ENCODE results near the gene PEX7. TPM values are rescaled to one million over a fixed set of nuclear protein-coding genes. Genes with fewer than 3 reads are reported as not detected.

Gene PEX7
- total RNA-seq, 1 experiment from 2014 or later: 8.1 TPM

DNA sequence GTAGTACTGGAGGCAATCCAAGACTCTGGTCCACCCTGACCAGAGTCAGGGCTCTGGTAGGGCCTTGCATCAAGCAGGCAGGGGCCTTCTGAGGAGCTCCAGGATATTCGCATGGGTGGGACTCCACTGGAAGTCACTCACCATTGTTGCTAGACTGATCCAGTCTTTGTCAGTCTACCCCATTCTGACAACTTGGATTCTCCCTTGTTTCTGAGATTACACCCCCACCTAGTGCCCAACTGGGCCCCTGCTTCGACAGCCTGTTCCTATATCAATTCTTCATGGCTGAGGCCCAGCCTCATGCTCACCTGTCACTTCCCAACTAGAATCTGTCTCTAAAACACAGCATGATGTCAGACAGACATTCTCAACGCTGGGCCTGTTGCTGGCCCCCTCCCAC lies 104.9 kb downstream of the PEX7 start:
- DNase-seq (ENCODE audit: low read depth, low spot score) (peak; percentile 7), ATAC-seq (peak; percentile 85)
- no peak overlapping the region for H3K4me3 ChIP-seq (replicated peaks in 1 of 2; ENCODE audit: low read depth in 1 of 2, low read length in 2 of 2)
- no peaks in the 10 kb centered on the region for H4K20me1 ChIP-seq (ENCODE audit: insufficient read depth)
- H3K4me1 ChIP-seq (ENCODE audit: control insufficient read depth in 1 of 2, insufficient read depth in 2 of 2, low read length in 2 of 2): no peaks in the 10 kb centered on the region
- no peak overlapping the region for H3K4me2 ChIP-seq (ENCODE audit: low read length)
- no peak overlapping the region for H2AFZ ChIP-seq (ENCODE audit: low read depth, low read length, poor library complexity, severe bottlenecking)
- intact Hi-C loops (cut with micrococcal nuclease): loop anchor here (1.0 to 5.0 kb wide), 2 partner anchors 283 to 345 kb away; no protein-coding TSS in a partner anchor
- RAD21 ChIA-PET (ENCODE audit: low non-redundant PET in 1 of 2, low total read pairs in 2 of 2, uncharacterized antibody in 2 of 2, unreplicated experiment in 2 of 2): no interaction called here
- H3K79me2 ChIP-seq (ENCODE audit: insufficient read depth, low read length): no peaks in the 10 kb centered on the region
- peak; percentile 66 for TF ChIP-seq RAD21 (IDR thresholded peaks at IDR 0.05; ENCODE audit: low read depth)
- TF ChIP-seq POLR2AphosphoS5 (IDR thresholded peaks at IDR 0.05; ENCODE audit: low read depth, low read length): no peak
- TF ChIP-seq ELF1 (IDR thresholded peaks at IDR 0.05; ENCODE audit: borderline replicate concordance, low read depth): no peak
- TF ChIP-seq, protein P1, sequence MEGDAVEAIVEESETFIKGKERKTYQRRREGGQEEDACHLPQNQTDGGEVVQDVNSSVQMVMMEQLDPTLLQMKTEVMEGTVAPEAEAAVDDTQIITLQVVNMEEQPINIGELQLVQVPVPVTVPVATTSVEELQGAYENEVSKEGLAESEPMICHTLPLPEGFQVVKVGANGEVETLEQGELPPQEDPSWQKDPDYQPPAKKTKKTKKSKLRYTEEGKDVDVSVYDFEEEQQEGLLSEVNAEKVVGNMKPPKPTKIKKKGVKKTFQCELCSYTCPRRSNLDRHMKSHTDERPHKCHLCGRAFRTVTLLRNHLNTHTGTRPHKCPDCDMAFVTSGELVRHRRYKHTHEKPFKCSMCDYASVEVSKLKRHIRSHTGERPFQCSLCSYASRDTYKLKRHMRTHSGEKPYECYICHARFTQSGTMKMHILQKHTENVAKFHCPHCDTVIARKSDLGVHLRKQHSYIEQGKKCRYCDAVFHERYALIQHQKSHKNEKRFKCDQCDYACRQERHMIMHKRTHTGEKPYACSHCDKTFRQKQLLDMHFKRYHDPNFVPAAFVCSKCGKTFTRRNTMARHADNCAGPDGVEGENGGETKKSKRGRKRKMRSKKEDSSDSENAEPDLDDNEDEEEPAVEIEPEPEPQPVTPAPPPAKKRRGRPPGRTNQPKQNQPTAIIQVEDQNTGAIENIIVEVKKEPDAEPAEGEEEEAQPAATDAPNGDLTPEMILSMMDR (IDR thresholded peaks at IDR 0.05 in 2 of 3, conservative IDR thresholded peaks at IDR 0.05 in 1 of 3; ENCODE audit: borderline replicate concordance in 1 of 3, insufficient read depth in 1 of 3, low read depth in 2 of 3, low read length in 2 of 3): peak; percentile 41 to 51 (median 43); a peak in 5 of 6 replicates
- TF ChIP-seq CBX3 (IDR thresholded peaks at IDR 0.05; ENCODE audit: low read depth): no peak
- H3K9me3 ChIP-seq (ENCODE audit: control insufficient read depth in 1 of 2, insufficient read depth in 1 of 2, low read depth in 1 of 2, low read length in 2 of 2): no peaks in the 10 kb centered on the region
- CTCF ChIA-PET: no interaction called here
- H3K36me3 ChIP-seq (ENCODE audit: control insufficient read depth in 1 of 2, insufficient read depth in 2 of 2, low read length in 2 of 2): no peaks in the 10 kb centered on the region
- H3K27ac ChIP-seq (ENCODE audit: low read depth, low read length): no peak overlapping the region
- POLR2A ChIA-PET: no interaction called here
- no peaks in the 10 kb centered on the region for H3K9me2 ChIP-seq (ENCODE audit: insufficient read depth)
- no TSS peak for BruUV-seq (replicated peaks)
- H3K9ac ChIP-seq (ENCODE audit: low read length): no peak overlapping the region
- H3K27me3 ChIP-seq (ENCODE audit: insufficient read depth, low read length): no peaks in the 10 kb centered on the region

DNA sequence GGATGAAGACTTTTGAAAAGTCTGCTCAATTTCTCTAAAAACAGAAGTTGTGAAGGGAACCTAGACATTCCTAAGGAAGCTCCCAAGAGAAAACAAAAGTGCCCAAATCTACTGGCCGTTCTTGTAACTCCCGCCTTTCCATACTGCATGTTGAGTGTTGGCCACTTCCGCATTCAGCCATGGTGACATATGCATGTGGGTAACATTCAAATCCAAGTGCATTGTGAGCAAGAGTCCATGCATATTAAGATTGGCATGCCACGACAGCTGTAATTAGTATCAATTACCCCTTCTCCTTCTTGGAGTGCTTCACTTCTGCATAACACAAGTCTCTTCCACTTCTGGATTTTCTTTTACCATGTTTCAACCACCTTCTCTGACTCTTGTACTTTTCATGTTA lies 108.1 kb downstream of the PEX7 start:
- Histone ChIP-seq H4K20me1 (ENCODE audit: insufficient read depth) (no peaks in the 10 kb centered on the region), H3K36me3 (ENCODE audit: control insufficient read depth in 1 of 2, insufficient read depth in 2 of 2, low read length in 2 of 2) (no peaks in the 10 kb centered on the region), H3K79me2 (ENCODE audit: insufficient read depth, low read length) (no peaks in the 10 kb centered on the region), H3K9ac (ENCODE audit: low read length) (no peak overlapping the region), H3K4me1 (ENCODE audit: control insufficient read depth in 1 of 2, insufficient read depth in 2 of 2, low read length in 2 of 2) (no peaks in the 10 kb centered on the region), H3K27ac (ENCODE audit: low read depth, low read length) (no peak overlapping the region), H3K4me2 (ENCODE audit: low read length) (no peak overlapping the region), H3K4me3 (replicated peaks in 1 of 2; ENCODE audit: low read depth in 1 of 2, low read length in 2 of 2) (no peak overlapping the region), H3K27me3 (ENCODE audit: insufficient read depth, low read length) (no peaks in the 10 kb centered on the region), H3K9me3 (ENCODE audit: control insufficient read depth in 1 of 2, insufficient read depth in 1 of 2, low read depth in 1 of 2, low read length in 2 of 2) (no peaks in the 10 kb centered on the region), H3K9me2 (ENCODE audit: insufficient read depth) (no peaks in the 10 kb centered on the region), H2AFZ (ENCODE audit: low read depth, low read length, poor library complexity, severe bottlenecking) (no peak overlapping the region)
- intact Hi-C loops (cut with micrococcal nuclease): no loop called here
- ATAC-seq (no peak), DNase-seq (ENCODE audit: low read depth, low spot score) (no peak)
- ChIA-PET RAD21 (ENCODE audit: low non-redundant PET in 1 of 2, low total read pairs in 2 of 2, uncharacterized antibody in 2 of 2, unreplicated experiment in 2 of 2) (no interaction called here), POLR2A (no interaction called here), CTCF (no interaction called here)
- no TSS peak for BruUV-seq (replicated peaks)
- TF ChIP-seq CEBPB (IDR thresholded peaks at IDR 0.05; ENCODE audit: low read depth): no peak

Measured in HCT116 (cell line).